HEK293 (cell line): ENCODE measurements around the gene GNAI2.

Source experiments
- CTCF ChIA-PET: fragments of 350-600 bp; formaldehyde crosslinking; extraction: SDS; loops from one replicate; lab custom pipeline; 2021; ENCODE audit warnings: antibody characterized with exemption; lab: Yijun Ruan, JAX
- POLR2A ChIA-PET: fragments of 300-600 bp; formaldehyde crosslinking; extraction: SDS; loops from one replicate; lab custom pipeline; 2020; ENCODE audit warnings: antibody characterized with exemption, inconsistent platforms; lab: Yijun Ruan, JAX
- H3K27ac ChIP-seq: fragments of 200-500 bp; sonication (Bioruptor generic); 2 replicates; pipeline ENCODE4 v1.5.1; 2014; ENCODE audit warnings: low read depth, low read length, control low read depth, inconsistent platforms; ENCODE audit errors: extremely low read depth
- H3K36me3 ChIP-seq, 2 experiments: fragments of 200-500 bp in 1 of 2; sonication (Bioruptor generic) in 1 of 2; 1 replicate in 1 of 2; 2 replicates in 1 of 2; pipeline ENCODE4 v1.5.1; 2014 to 2017; ENCODE audit warnings: inconsistent platforms in 2 of 2, low read length in 2 of 2; ENCODE audit not compliant: control insufficient read depth in 2 of 2, insufficient read depth in 1 of 2
- H3K4me1 ChIP-seq: fragments of 200-500 bp; sonication (Bioruptor generic); 2 replicates; pipeline ENCODE4 v1.5.1; 2014; ENCODE audit warnings: mild to moderate bottlenecking, low read length, inconsistent platforms; ENCODE audit not compliant: control insufficient read depth, insufficient read depth
- H3K4me3 ChIP-seq: 2 replicates; pipeline ENCODE4 v1.5.1; 2011; ENCODE audit warnings: low read depth, mild to moderate bottlenecking, control low read depth, low read length, moderate library complexity
- H3K9me3 ChIP-seq: fragments of 200-500 bp; sonication (Bioruptor generic); 2 replicates; pipeline ENCODE4 v1.5.1; 2014; ENCODE audit warnings: low read depth, low read length, inconsistent platforms; ENCODE audit not compliant: control insufficient read depth, insufficient read depth
- GLIS1 ChIP-seq: fragments of 450-650 bp; formaldehyde crosslinking; IDR thresholded peaks from 2 replicates; pipeline ENCODE4 v1.5.1; 2016; ENCODE audit warnings: missing biosample characterization, missing genetic modification characterization
- IKZF3 ChIP-seq: fragments of 450-650 bp; IDR thresholded peaks from 2 replicates; pipeline ENCODE4 v1.5.0; 2018; ENCODE audit warnings: missing biosample characterization, mild to moderate bottlenecking, missing genetic modification characterization, moderate library complexity
- KLF10 ChIP-seq: fragments of 450-650 bp; IDR thresholded peaks from 2 replicates; pipeline ENCODE4 v1.5.1; 2018; ENCODE audit warnings: missing biosample characterization, mild to moderate bottlenecking, missing genetic modification characterization
- PRDM1 ChIP-seq: fragments of 450-650 bp; formaldehyde crosslinking; IDR thresholded peaks from 2 replicates; pipeline ENCODE4; 2016; ENCODE audit warnings: missing biosample characterization, missing genetic modification characterization
- SP2 ChIP-seq: fragments of 450-650 bp; formaldehyde crosslinking; IDR thresholded peaks from 2 replicates; pipeline ENCODE4 v1.5.1; 2016; ENCODE audit warnings: missing biosample characterization, missing genetic modification characterization
- ZBTB20 ChIP-seq: fragments of 450-650 bp; formaldehyde crosslinking; IDR thresholded peaks from 2 replicates; pipeline ENCODE4 v1.5.1; 2016; ENCODE audit warnings: missing biosample characterization, missing genetic modification characterization
- ZNF10 ChIP-seq: fragments of 450-650 bp; formaldehyde crosslinking; IDR thresholded peaks from 2 replicates; pipeline ENCODE4 v1.5.1; 2017; ENCODE audit warnings: missing biosample characterization, missing genetic modification characterization
- ZNF148 ChIP-seq: fragments of 450-650 bp; formaldehyde crosslinking; IDR thresholded peaks from 2 replicates; pipeline ENCODE4 v1.5.0; 2017; ENCODE audit warnings: missing biosample characterization, missing genetic modification characterization, borderline replicate concordance
- ZNF23 ChIP-seq: fragments of 450-650 bp; formaldehyde crosslinking; IDR thresholded peaks from 2 replicates; pipeline ENCODE4 v1.5.1; 2016; ENCODE audit warnings: missing biosample characterization, missing genetic modification characterization, borderline replicate concordance
- ZNF266 ChIP-seq: fragments of 450-650 bp; formaldehyde crosslinking; IDR thresholded peaks from 2 replicates; pipeline ENCODE4 v1.5.1; 2016; ENCODE audit warnings: missing biosample characterization, missing genetic modification characterization, low read depth
- ZNF311 ChIP-seq: fragments of 450-650 bp; formaldehyde crosslinking; IDR thresholded peaks from 2 replicates; pipeline ENCODE4 v1.5.1; 2017; ENCODE audit warnings: missing biosample characterization, missing genetic modification characterization, borderline replicate concordance
- ZNF473 ChIP-seq: fragments of 450-650 bp; formaldehyde crosslinking; IDR thresholded peaks from 2 replicates; pipeline ENCODE4 v1.5.1; 2017; ENCODE audit warnings: missing biosample characterization, missing genetic modification characterization
- ZNF513 ChIP-seq: fragments of 450-650 bp; IDR thresholded peaks from 2 replicates; pipeline ENCODE4 v1.5.1; 2018; ENCODE audit warnings: missing biosample characterization, missing genetic modification characterization
- ZNF518A ChIP-seq: fragments of 450-650 bp; formaldehyde crosslinking; conservative IDR thresholded peaks from 2 replicates; pipeline ENCODE4 v1.5.1; 2016; ENCODE audit warnings: low read depth, missing biosample characterization, missing genetic modification characterization
- ZNF560 ChIP-seq: fragments of 450-650 bp; formaldehyde crosslinking; IDR thresholded peaks from 2 replicates; pipeline ENCODE4 v1.5.1; 2017; ENCODE audit warnings: missing biosample characterization, missing genetic modification characterization, borderline replicate concordance
- ZNF561 ChIP-seq: fragments of 450-650 bp; IDR thresholded peaks from 2 replicates; pipeline ENCODE4 v1.5.1; 2018; ENCODE audit warnings: missing biosample characterization, missing genetic modification characterization, borderline replicate concordance
- ZNF629 ChIP-seq: fragments of 450-650 bp; formaldehyde crosslinking; IDR thresholded peaks from 2 replicates; pipeline ENCODE4 v1.5.1; 2017; ENCODE audit warnings: missing biosample characterization, missing genetic modification characterization
- ZSCAN23 ChIP-seq: fragments of 450-650 bp; formaldehyde crosslinking; IDR thresholded peaks from 2 replicates; pipeline ENCODE4 v1.5.1; 2016; ENCODE audit warnings: missing biosample characterization, missing genetic modification characterization
- ZSCAN30 ChIP-seq: fragments of 450-650 bp; IDR thresholded peaks from 2 replicates; pipeline ENCODE4 v1.5.1; 2018; ENCODE audit warnings: missing biosample characterization, mild to moderate bottlenecking, missing genetic modification characterization, moderate library complexity
- TF ChIP-seq, protein P1 (sequence below): fragments of 450-650 bp; formaldehyde crosslinking; IDR thresholded peaks from 2 replicates; pipeline ENCODE4 v1.5.1; 2016; ENCODE audit warnings: missing biosample characterization, missing genetic modification characterization

GNAI2 gene

GRCh38 chr3:50245831-50246516 is 10.0 kb downstream of the GNAI2 start (continued):
- no peak for TF ChIP-seq ZNF518A (tag by site-specific recombination)
- TF ChIP-seq KLF10 (tag by site-specific recombination), result peak; percentile 58; the same call in 1 of the 2 replicates
- TF ChIP-seq IKZF3 (tag by site-specific recombination), result 0 out of 2 replicates have a peak, but pooled peaks have one; percentile 15
- peak; percentile 61; the same call in 1 of the 2 replicates for TF ChIP-seq ZSCAN30 (tag by site-specific recombination)
- no peak for TF ChIP-seq ZNF560 (tag by site-specific recombination)
- no peak for TF ChIP-seq ZNF266 (tag by site-specific recombination)
- TF ChIP-seq ZNF23 (tag by site-specific recombination), result no peak
- TF ChIP-seq ZNF629 (tag by site-specific recombination), result 0 out of 2 replicates have a peak, but pooled peaks have one; percentile 48
- no peak for TF ChIP-seq PRDM1 (tag by site-specific recombination)

DNA sequence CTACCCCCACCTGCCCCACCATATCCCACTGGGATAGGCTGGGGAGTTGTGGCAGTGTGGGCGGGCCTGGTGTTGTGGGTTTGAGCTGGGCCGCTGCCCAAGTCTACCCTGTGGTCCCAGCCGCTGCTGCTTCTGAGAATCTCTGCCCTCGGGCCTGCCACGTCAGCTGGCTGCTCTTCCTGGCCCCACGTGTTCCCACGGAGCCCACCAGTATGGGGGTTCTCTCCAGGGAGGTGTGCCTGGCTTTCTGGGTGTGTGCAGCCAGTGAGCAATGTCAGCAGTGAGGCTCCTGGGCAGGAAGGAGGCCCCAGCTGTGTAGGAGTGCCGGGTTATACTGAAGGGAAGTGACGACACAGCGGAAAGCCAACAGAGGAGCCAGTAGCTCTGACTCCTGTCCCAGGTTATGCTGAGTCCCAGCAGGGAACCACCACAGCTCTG is 10.5 kb downstream of the GNAI2 start:
- POLR2A ChIA-PET, result interaction anchor here (0.6 to 1.8 kb wide), 5 partner anchors 11 to 46 kb away, joined by 3 to 17 read pairs (median 4); partner anchors contain the start of genes GNAI2 and IFRD2
- Histone ChIP-seq H3K9me3 (no peaks in the 10 kb centered on the region), H3K4me1 (0 out of 2 replicates have a peak, but pooled peaks cover 4% of the 10 kb centered on the region), H3K4me3 (no peak overlapping the region), H3K36me3 (peaks cover 0 to 8% of the 10 kb centered on the region in 2 experiments; a peak in 2 of 3 replicates), H3K27ac (peak overlapping the region; percentile 43)
- CTCF ChIA-PET, result interaction anchor here (0.6 to 5.5 kb wide), 26 partner anchors 9 to 456 kb away, joined by 3 to 71 read pairs (median 5); partner anchors contain the start of genes GNAI2, GNAT1, IFRD2 and LSMEM2
- TF ChIP-seq ZNF311 (tag by site-specific recombination) (no peak), ZNF148 (tag by site-specific recombination) (no peak), ZBTB20 (tag by site-specific recombination) (peak; percentile 86), ZNF561 (tag by site-specific recombination) (no peak), SP2 (tag by site-specific recombination) (peak; percentile 48), ZNF10 (tag by site-specific recombination) (no peak), ZSCAN23 (no peak), ZNF560 (tag by site-specific recombination) (no peak), GLIS1 (tag by site-specific recombination) (peak; percentile 89), ZNF513 (tag by site-specific recombination) (no peak), ZNF473 (tag by site-specific recombination) (no peak)
- TF ChIP-seq, protein P1, sequence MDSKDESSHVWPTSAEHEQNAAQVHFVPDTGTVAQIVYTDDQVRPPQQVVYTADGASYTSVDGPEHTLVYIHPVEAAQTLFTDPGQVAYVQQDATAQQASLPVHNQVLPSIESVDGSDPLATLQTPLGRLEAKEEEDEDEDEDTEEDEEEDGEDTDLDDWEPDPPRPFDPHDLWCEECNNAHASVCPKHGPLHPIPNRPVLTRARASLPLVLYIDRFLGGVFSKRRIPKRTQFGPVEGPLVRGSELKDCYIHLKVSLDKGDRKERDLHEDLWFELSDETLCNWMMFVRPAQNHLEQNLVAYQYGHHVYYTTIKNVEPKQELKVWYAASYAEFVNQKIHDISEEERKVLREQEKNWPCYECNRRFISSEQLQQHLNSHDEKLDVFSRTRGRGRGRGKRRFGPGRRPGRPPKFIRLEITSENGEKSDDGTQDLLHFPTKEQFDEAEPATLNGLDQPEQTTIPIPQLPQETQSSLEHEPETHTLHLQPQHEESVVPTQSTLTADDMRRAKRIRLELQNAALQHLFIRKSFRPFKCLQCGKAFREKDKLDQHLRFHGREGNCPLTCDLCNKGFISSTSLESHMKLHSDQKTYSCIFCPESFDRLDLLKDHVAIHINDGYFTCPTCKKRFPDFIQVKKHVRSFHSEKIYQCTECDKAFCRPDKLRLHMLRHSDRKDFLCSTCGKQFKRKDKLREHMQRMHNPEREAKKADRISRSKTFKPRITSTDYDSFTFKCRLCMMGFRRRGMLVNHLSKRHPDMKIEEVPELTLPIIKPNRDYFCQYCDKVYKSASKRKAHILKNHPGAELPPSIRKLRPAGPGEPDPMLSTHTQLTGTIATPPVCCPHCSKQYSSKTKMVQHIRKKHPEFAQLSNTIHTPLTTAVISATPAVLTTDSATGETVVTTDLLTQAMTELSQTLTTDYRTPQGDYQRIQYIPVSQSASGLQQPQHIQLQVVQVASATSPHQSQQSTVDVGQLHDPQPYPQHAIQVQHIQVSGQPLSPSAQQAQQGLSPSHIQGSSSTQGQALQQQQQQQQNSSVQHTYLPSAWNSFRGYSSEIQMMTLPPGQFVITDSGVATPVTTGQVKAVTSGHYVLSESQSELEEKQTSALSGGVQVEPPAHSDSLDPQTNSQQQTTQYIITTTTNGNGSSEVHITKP (tag by site-specific recombination), result peak; percentile 23; the same call in 1 of the 2 replicates
